Stimulated activated CD8-positive, alpha-beta memory T cell treated with anti-CD3 and anti-CD28 coated beads, Interleukin-15, amount 100 ng/mL, for 24 hours (primary cell): ENCODE data around the gene RAB3C.
A peak's percentile ranks its signal among the peaks of the same experiment; 100 is the strongest.

Experiments used
- DNase-seq: peaks from one replicate; pipeline ENCODE4 v3.0.0-alpha.2; 2020; ENCODE audit warnings: low read depth

RAB3C gene

DNA sequence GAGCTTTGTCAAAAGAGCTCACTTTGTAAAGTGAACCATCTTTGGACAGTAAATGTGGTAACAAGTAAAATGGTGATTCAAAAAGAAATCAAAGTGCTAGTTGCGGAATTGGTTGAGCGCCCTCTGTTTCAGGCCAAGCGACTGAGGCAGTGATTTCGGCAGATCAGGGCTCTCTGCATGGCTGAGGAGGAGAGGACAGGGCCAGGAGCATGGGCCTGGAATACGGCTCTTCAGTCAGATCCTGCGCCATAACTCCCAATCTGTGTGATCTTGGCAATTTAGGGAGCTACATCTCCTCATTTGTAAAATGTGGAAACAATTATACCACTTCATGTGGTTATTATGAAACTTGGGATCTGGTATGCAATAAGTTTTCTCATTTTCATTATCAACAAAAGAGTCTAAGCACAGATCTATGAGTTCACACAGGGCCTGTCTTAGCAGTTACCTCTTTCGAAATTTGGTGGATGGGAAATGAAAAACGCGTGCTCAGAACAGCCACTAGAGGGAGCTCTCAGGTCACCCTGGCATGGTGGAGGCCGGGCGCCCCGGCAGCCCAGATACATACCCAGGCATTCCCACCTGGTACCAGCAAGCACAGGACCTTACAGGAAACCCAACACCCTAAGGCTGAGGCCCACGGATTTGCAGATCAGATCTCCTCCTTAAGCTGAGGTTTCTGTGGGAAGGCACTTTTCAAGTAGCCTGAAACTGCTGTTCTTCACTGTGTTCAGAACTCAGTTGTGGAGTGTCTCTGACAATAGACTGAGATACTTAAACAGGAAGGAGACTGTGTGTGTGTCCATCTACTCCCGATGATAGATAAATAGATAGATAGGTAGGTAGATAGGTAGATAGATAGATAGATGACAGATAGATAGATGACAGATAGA is 303.7 kb downstream of the RAB3C start:
- peak; percentile 15 for DNase-seq

- no peak for DNase-seq
Observed at GRCh38 chr5:58887311-58887710, 304.4 kb downstream of the RAB3C start.

DNA sequence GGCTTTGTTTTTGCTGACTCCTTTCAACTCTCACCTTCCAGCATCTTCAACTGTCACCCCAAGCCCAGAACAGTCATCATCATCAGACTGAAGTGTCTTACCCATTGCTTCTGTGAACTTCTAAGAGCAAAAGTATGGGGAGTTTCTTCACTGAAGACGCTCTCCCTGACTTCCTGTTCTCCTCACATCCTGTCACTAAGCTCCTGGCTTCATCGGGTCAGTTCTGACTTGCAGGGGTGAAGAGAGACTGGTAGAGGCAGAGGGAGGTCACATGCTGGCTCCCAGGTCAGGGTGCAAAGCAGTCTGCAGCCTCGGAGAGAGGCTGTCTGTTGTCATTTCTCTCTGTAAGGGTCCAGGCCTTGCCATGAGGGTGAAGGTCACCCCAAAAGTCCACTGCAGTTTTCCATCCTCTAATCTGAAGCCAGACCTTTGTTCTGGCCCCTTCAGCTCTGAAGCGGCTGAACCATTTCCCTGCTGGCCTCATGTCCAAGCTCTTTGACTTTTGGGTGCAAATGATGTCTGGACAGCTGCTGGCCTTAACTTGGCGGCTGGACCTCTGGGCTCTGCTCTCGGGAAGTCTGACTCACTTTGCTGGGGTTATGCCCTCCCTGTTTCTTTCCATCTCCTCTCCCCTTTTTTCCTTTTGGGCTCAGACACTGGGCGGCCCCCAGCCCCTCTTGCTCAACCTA is 305.0 kb downstream of the RAB3C start:
- DNase-seq, result no peak

DNA sequence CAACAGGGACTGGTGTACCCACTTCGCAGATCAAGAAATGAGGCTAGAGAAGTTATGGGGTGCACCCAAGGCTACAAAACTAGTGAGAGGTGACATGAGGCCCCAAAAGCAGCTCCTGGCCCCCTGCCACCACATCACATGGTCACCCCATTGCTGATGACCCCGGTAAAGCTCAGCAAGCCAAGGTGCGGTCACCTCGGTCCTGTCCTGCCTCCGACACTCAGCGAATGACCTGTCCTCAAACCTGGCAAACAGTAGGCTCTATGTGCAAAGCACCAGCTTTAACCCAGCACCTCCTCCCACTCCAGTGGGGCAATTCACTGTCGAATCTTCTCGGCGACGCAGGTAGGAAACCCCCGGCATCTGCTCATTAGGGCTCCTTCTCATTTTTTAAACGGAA is 307.4 kb downstream of the RAB3C start:
- no peak for DNase-seq

DNA sequence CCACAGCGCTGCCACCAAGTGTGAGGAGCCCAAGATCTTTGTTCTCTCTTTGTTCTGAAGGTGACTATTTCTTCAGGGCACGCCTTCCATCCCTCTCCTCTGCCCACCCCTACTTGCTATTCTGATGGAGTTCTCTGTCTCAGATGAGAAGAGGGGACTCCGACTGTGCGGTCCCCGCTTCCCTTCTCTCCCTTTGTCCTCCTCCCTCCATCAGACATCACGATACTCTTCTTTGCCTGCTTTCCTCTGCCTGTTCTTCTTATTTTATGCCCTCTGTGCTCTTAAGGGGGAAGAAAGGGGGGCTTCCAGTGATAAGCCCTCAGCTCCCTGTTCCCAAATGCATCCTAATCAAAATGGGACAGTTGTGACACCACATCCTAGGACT is 307.8 kb downstream of the RAB3C start:
- DNase-seq, result no peak

GRCh38 chr5:58891086-58891970 is 308.5 kb downstream of the RAB3C start:
- DNase-seq, result peak; percentile 22

- DNase-seq, result no peak
Observed at GRCh38 chr5:58891971-58892343, 309.1 kb downstream of the RAB3C start.

- no peak for DNase-seq
Observed at GRCh38 chr5:58893551-58893950, 310.7 kb downstream of the RAB3C start.

DNA sequence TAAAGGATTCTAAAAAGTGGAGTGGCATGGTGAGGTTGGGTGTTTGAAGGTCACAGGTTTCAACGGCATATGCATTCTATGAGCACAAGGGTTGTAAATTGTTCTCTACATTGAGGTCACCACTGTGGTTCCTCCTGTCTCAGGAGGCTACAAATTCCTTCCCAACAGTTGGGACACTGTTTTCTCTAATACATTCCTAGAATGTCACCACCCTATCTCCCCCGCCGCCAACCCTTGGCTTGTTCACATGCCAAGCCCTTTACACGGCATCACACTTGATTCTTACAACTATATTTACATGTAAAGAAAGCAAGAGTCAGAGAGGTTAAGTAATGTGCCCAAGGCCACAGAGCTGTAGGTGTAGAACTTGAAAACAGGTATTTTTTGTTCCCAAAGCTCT is 315.1 kb downstream of the RAB3C start:
- DNase-seq, result no peak

- no peak for DNase-seq
Observed at GRCh38 chr5:58898538-58898937, 315.7 kb downstream of the RAB3C start.

DNA sequence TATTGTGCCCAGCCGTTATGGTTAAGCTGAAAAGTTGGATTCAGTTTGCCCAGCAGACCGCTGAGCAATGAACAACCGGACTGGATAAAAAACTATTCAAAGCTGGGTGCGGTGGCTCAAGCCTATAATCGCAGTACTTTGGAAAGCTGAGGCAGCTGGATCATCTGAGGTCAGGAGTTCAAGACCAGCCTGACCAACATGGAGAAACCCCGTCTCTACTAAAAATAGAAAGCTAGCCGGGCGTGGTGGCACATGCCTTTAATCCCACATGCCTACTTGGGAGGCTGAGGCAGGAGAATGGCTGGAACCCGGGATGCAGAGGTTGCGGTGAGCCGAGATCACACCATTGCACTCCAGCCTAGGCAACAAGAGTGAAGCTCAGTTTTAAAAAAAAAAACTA is 318.4 kb downstream of the RAB3C start:
- DNase-seq, result no peak

GRCh38 chr5:58902305-58902704 is 319.4 kb downstream of the RAB3C start:
- no peak for DNase-seq

GRCh38 chr5:58902765-58903164 is 319.9 kb downstream of the RAB3C start:
- no peak for DNase-seq

DNA sequence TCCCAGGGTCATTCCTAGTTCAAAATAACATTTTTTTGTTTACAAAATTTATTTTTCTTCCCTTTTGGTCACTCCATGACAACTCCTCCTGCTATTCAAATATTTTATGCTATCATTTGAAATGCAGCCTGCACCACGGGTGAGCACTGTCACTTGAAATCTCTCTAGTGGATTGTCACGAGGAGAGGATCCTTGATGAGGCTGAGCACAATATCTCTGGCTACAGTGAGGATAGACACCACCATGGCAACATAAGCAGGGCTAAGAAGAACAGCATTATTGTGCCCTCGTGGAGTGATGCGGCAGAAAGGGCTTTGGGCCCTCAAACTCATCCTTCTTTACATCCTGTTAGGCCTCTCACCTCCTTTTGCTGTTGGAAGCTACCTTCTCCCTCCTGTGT is 321.9 kb downstream of the RAB3C start:
- no peak for DNase-seq

DNA sequence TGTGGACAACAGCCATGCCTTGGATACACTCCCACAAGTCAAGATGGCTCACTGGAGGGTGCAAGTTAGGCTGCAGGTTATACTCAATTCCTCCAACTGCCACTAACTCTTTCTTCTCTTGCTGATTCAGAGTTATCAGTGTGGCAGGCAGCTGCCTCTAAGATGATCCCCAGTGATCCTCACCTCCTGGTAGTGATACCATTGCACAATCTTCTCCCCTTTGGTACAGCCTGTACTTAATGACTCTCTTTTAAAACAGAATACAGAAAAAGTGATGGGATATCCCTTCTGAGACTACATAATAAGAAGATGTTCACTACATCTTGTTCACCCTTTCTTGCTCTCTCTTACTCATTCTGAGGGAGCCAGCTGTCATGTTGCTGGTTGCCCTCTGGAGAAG is 323.1 kb downstream of the RAB3C start:
- DNase-seq, result no peak
